ENCODE results near the gene MAPK8. TPM values are rescaled to one million over a fixed set of nuclear protein-coding genes. Genes with fewer than 3 reads are reported as not detected.

Gene MAPK8
- total RNA-seq, 4 donors from 2014 or later, result 29.7 to 126 (median 67.8) TPM

- Histone ChIP-seq H3K4me3 (no peak overlapping the region), H3K27me3 (no peaks in the 10 kb centered on the region), H3K4me1 (peaks cover 0 to 7% (median 2%) of the 10 kb centered on the region in 4 donors), H3K9me3 (no peaks in the 10 kb centered on the region), H3K27ac (no peak overlapping the region), H3K36me3 (no peaks in the 10 kb centered on the region)
- intact Hi-C loops (cut with DNase I; ENCODE audit: low total_unique reads) (no loop called here), in situ Hi-C loops (cut with MboI; ENCODE audit: low pct_ligation_motif_present in 1 of 4, low pct_unique_long_range_greater_than_20kb in 1 of 4, low sequenced_read_pairs in 3 of 4) (no loop called here)
- DNase-seq, result peak; percentile 52
- TF ChIP-seq EP300 (IDR thresholded peaks at IDR 0.05; ENCODE audit: low read depth), result no peak
- TF ChIP-seq, protein P1, sequence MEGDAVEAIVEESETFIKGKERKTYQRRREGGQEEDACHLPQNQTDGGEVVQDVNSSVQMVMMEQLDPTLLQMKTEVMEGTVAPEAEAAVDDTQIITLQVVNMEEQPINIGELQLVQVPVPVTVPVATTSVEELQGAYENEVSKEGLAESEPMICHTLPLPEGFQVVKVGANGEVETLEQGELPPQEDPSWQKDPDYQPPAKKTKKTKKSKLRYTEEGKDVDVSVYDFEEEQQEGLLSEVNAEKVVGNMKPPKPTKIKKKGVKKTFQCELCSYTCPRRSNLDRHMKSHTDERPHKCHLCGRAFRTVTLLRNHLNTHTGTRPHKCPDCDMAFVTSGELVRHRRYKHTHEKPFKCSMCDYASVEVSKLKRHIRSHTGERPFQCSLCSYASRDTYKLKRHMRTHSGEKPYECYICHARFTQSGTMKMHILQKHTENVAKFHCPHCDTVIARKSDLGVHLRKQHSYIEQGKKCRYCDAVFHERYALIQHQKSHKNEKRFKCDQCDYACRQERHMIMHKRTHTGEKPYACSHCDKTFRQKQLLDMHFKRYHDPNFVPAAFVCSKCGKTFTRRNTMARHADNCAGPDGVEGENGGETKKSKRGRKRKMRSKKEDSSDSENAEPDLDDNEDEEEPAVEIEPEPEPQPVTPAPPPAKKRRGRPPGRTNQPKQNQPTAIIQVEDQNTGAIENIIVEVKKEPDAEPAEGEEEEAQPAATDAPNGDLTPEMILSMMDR (IDR thresholded peaks at IDR 0.05), result peak; percentile 74 to 88 (median 78)
- WGBS, 2 donors (ENCODE audit: low coverage in 1 of 2), result 24 to 44% methylated on average over 2 to 9 of the region's 9 CpGs
Measured at GRCh38 chr10:48289501-48290238, 16.8 kb upstream of the MAPK8 start.

- no peaks in the 10 kb centered on the region for H3K36me3 ChIP-seq
- H3K4me3 ChIP-seq, result no peak overlapping the region
- no peak overlapping the region for H3K27ac ChIP-seq
- TF ChIP-seq POLR2AphosphoS5 (IDR thresholded peaks at IDR 0.05), result no peak
- no peak for TF ChIP-seq POLR2A (IDR thresholded peaks at IDR 0.05)
- TF ChIP-seq EP300 (IDR thresholded peaks at IDR 0.05; ENCODE audit: low read depth), result no peak
- TF ChIP-seq, protein P1 (IDR thresholded peaks at IDR 0.05), result no peak
- 93 to 100% methylated on average over 1 to 9 of the region's 9 CpGs for WGBS, 2 donors (ENCODE audit: low coverage in 1 of 2)
- peaks cover 0 to 7% (median 2%) of the 10 kb centered on the region in 4 donors for H3K4me1 ChIP-seq
- in situ Hi-C loops (cut with MboI; ENCODE audit: low pct_ligation_motif_present in 1 of 4, low pct_unique_long_range_greater_than_20kb in 1 of 4, low sequenced_read_pairs in 3 of 4) (no loop called here), intact Hi-C loops (cut with DNase I; ENCODE audit: low total_unique reads) (no loop called here)
- H3K27me3 ChIP-seq, result no peaks in the 10 kb centered on the region
- no peak for DNase-seq
- no peaks in the 10 kb centered on the region for H3K9me3 ChIP-seq
Measured at GRCh38 chr10:48290286-48290685, 16.2 kb upstream of the MAPK8 start.

DNA sequence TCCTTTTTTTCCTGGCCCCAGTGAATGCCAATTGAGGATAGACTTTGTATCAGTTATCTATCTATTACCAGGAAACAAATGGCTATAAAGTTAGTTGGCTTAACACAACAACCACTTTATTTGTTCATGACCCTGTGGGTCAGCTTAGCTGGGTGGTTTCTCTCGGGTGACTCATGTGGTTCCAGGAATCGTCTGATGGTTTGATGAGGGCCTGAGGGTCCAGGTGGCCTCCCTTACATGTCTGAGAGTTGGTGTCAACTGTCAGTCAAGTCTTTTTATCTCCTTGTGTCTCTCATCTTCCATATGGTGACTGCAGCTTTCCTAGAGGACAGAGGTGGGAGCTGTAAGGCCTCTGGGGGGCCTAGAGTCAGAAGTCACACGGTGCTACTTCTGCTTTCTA lies 15.3 kb upstream of the MAPK8 start:
- H3K4me3 ChIP-seq, result no peak overlapping the region
- H3K27me3 ChIP-seq, result no peaks in the 10 kb centered on the region
- in situ Hi-C loops (cut with MboI; ENCODE audit: low pct_ligation_motif_present in 1 of 4, low pct_unique_long_range_greater_than_20kb in 1 of 4, low sequenced_read_pairs in 3 of 4), result no loop called here
- H3K9me3 ChIP-seq, result no peaks in the 10 kb centered on the region
- no peak for DNase-seq
- H3K36me3 ChIP-seq, result no peaks in the 10 kb centered on the region
- TF ChIP-seq POLR2A (IDR thresholded peaks at IDR 0.05) (no peak), POLR2AphosphoS5 (IDR thresholded peaks at IDR 0.05) (no peak), EP300 (IDR thresholded peaks at IDR 0.05; ENCODE audit: low read depth) (no peak)
- TF ChIP-seq, protein P1 (IDR thresholded peaks at IDR 0.05), result no peak
- H3K27ac ChIP-seq, result no peak overlapping the region
- peaks cover 0 to 7% (median 2%) of the 10 kb centered on the region in 4 donors for H3K4me1 ChIP-seq
- WGBS, 2 donors (ENCODE audit: low coverage in 1 of 2), result 54% methylated on average over 3 of the region's 3 CpGs; no CpG with 5 or more reads in 1 of the 2 donors
- intact Hi-C loops (cut with DNase I; ENCODE audit: low total_unique reads), result no loop called here

DNA sequence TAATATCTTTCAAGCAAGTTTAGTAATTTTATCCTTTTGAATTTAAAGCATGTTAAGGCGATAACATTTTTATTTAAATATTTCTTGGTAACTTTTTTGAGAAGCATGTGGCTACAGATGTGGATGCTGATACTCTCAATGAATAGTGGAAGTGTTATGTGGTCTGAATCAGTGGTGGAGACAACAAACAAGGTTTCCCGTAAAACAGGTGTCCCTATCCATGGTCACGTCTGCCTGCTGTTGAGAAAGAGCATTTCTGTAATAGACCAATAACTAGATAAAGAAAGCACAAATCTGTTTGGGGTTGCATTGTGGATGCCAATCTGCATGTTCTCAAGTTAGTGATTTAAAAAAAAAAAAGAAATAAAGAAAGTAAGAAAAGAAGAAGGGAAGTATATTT lies 13.9 kb upstream of the MAPK8 start:
- Histone ChIP-seq H3K27me3 (no peaks in the 10 kb centered on the region), H3K36me3 (no peaks in the 10 kb centered on the region), H3K4me1 (peaks cover 0 to 5% (median 2%) of the 10 kb centered on the region in 4 donors), H3K27ac (no peak overlapping the region), H3K4me3 (no peak overlapping the region), H3K9me3 (no peaks in the 10 kb centered on the region)
- DNase-seq, result no peak
- intact Hi-C loops (cut with DNase I; ENCODE audit: low total_unique reads) (no loop called here), in situ Hi-C loops (cut with MboI; ENCODE audit: low pct_ligation_motif_present in 1 of 4, low pct_unique_long_range_greater_than_20kb in 1 of 4, low sequenced_read_pairs in 3 of 4) (no loop called here)
- TF ChIP-seq EP300 (IDR thresholded peaks at IDR 0.05; ENCODE audit: low read depth) (no peak), POLR2A (IDR thresholded peaks at IDR 0.05) (no peak), POLR2AphosphoS5 (IDR thresholded peaks at IDR 0.05) (no peak)
- TF ChIP-seq, protein P1 (IDR thresholded peaks at IDR 0.05), result no peak
- 93 to 95% methylated on average over 3 of the region's 3 CpGs for WGBS, 2 donors (ENCODE audit: low coverage in 1 of 2)

All from transverse colon (tissue), 4 donors.